GM21737 (cell line): Measurements from ENCODE around the gene IL1RL2.

Source experiments
- ATAC-seq: cut with Tn5 transposase; IDR thresholded peaks from one replicate; pipeline ENCODE4 v1.9.1; 2021; ENCODE audit warnings: mild to moderate bottlenecking, moderate library complexity; ENCODE audit not compliant: unreplicated experiment

Gene IL1RL2

DNA sequence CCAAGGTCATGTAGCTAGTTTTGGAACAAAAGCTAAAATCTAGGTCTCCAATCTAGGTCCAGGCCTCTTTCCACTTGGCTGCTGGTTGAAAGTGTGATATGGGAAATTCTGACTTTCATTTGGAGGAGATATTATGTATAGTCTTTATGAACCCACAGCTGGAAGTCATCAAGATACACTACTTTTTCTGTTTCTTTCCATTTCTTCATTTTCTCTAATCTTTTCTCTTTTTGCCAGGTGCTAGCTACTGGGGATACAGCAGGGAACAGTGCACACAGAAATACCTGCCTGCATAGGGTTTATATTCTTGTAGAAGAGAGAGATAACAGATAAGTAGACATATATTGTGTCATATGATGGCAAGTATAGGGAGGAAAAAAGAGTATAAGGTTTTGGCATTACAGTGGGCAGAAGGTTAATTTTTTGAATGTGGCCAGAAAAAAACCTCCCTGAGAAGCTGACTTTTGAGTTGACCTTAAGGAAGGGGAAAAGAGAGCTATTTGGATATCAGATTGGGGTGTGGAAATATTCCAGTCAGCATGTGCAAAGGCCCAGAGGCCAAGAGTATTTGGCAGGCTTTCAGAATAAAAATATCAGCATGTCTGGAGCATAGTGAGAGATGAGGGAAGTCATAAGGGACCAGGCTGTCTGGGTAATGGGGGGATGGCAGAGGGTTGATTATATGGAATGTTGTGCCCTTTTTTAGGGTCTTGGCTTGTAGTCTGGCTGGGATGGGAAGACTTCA lies 28.6 kb upstream of the IL1RL2 start:
- no peak for ATAC-seq

DNA sequence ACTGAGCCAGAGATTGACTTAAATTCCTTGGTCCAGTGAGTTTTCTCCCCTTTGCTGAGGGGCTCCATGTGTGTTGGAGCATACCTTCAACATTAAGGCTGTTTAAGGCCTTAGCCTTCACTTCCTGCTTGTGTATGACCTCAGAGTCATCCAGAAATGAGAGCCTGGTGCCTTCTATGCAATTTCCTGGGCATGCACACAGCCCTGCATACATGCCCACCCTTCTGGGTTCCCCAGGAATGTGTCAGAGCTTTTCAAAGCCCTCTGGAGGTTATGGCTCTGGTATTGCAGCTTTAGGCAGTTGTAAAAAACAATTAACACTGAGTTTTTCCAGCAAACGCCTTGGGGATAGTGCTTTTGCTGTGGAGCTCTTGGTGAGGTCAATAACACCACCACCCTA lies 27.5 kb upstream of the IL1RL2 start:
- no peak for ATAC-seq

DNA sequence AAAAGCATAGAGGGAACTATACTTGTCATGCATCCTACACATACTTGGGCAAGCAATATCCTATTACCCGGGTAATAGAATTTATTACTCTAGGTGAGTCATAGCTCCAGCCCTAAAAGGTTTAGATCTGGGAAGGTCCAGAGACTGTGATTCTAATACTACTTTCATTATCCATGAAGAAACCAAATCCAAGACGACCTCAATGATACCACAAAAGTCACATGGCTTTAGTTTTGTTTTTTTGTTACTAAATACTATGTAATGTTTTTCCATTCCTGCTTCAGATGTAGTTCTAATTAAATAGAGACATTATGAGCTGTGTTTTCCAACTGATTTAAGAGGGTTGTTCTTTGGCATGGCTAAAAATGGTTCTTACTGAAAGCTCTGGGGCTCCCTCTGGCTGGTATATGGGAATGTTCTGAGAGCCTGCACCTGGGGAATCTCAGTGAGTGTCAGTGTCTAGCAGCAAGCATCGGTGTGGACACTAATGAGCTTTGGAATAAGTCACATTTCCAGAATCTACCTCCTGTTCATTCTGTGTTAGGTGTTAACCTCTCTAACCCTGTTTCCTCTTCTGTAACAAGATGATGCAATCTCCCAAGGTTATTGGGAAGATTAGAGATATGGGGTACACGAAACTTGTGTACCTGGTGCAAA lies 20.5 kb upstream of the IL1RL2 start:
- no peak for ATAC-seq

GRCh38 chr2:102168026-102168771 lies 18.6 kb upstream of the IL1RL2 start:
- no peak for ATAC-seq

- ATAC-seq: no peak
Observed at GRCh38 chr2:102171946-102172345, 14.9 kb upstream of the IL1RL2 start.

DNA sequence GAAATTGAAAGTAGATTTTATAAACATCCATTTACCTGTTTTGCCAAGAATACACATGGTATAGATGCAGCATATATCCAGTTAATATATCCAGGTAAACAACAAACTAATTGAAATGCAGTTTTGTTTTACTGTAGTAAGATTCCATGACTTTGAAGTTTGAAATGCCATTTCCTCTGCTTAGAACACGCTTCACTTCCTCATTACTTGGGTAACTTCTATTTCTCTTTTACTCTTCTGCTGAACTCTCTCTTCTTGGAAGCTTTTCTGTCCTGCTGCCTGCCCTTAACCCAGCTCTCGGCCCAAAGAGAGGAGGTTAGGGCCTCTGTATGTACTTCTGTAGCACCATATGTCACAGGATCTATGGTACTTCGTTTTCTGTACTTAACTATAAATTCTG lies 14.1 kb upstream of the IL1RL2 start:
- no peak for ATAC-seq

DNA sequence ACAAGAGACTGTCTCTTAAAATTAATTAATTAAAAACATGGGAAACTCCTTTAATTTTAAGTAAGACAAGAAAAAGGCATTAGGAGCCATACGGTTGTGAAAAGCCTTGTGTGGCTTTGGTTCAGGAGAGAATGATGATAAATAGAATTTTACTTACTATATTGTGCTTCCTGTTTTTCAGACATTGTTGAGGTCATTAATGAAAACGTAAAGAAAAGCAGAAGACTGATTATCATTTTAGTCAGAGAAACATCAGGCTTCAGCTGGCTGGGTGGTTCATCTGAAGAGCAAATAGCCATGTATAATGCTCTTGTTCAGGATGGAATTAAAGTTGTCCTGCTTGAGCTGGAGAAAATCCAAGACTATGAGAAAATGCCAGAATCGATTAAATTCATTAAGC lies 10.7 kb upstream of the IL1RL2 start:
- no peak for ATAC-seq

- no peak for ATAC-seq
Observed at GRCh38 chr2:102177814-102178478, 8.9 kb upstream of the IL1RL2 start.

DNA sequence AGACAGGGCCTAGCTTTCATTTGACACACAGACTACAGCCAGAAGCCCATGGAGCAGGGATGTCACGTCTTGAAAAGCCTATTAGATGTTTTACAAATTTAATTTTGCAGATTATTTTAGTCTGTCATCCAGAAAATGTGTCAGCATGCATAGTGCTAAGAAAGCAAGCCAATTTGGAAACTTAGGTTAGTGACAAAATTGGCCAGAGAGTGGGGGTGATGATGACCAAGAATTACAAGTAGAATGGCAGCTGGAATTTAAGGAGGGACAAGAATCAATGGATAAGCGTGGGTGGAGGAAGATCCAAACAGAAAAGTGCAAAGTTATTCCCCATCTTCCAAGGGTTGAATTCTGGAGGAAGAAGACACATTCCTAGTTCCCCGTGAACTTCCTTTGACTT lies 7.8 kb upstream of the IL1RL2 start:
- ATAC-seq: no peak

GRCh38 chr2:102179788-102180686 lies 6.8 kb upstream of the IL1RL2 start:
- no peak for ATAC-seq

- ATAC-seq: no peak
Observed at GRCh38 chr2:102180687-102180999, 6.2 kb upstream of the IL1RL2 start.

DNA sequence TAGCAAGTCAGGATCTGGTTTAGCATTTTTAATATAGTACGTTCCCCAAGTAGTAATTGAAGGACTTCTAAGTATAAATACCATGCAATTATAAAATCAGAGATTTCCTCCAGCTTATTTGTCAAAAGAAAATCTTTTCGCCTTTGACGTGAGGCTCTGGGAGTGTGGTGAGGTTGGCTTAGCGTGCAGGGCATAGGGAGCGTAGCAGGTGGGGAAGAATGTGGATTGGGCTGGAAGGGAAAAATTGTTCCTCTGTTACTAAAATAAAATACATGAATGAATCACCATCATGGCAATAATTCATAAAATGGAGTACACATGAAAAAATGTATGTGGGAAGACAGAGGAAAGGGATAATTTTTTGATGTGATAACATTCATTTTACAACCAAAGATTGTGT lies 5.4 kb upstream of the IL1RL2 start:
- no peak for ATAC-seq

GRCh38 chr2:102181919-102182635 lies 4.7 kb upstream of the IL1RL2 start:
- no peak for ATAC-seq

GRCh38 chr2:102184018-102184417 lies 2.8 kb upstream of the IL1RL2 start:
- no peak for ATAC-seq

DNA sequence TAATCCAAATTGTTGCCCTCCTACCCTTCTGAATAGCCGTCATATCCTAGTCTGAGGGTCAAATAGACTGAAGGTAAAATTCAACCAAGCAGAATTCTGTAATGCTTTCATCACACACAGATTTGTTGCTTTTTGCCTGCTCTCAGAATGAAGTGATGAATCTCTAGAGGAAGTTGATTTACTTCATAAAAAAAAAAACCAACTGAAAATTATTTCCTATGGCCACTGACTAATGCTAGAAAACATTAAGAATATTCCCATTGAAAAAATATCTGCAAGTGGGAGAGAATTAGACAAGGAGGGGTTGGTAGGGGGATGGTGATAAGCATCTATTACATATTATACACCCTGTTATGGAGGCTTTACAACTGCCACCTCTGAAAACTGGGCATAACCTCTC lies 2.3 kb upstream of the IL1RL2 start:
- no peak for ATAC-seq

GRCh38 chr2:102185347-102185746 lies 1.5 kb upstream of the IL1RL2 start:
- ATAC-seq: no peak

GRCh38 chr2:102187496-102188150 lies 800 bp downstream of the IL1RL2 start:
- no peak for ATAC-seq

DNA sequence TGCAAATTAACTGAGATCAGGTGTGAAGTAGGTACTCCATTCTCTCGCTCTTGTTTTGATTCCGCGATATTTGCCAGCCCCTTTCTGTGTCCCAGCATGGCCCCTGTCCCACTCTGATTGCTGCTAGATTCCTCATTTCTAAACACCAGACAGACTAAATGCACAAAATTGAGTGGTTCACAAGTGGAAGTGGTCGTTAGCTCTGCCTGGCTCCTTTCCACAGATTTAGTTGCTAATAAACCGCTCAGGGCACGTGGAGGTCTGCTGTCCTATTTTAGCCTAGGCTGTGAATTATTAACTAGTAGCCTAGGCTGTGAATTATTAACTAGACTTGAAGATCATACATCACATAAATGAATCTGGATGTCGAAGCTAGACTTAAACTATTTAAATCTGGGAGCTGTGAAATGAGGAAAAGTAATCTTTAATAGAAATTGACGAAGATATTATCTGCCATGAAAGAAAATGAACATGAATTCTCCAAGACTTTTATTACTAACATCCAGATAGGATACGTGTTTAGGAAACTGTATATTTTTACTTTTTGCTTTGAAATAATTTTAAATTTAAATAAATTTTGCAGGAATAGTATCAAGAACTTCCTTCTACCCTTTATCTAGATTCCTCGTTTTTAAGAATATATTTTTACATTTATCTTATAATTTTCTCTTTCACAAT lies 3.7 kb downstream of the IL1RL2 start:
- no peak for ATAC-seq

DNA sequence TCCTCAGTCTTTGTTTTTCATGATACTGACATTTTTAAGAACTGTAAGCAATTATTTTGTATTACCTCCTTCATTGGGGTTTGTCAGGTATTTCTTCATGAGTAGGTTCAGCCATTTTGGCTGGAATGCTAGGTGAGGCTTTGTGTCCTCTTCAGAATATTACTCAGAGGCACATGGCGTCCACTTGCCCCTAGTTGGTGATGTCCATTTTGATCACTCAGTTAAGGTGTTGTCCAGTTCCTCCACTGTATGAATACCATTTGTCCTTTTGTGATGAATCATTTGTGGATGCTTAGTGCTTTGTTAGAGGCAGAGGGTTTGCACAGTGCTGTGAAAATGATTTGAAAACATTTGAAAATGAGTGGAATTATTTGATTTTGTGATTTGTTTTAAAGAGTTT lies 4.7 kb downstream of the IL1RL2 start:
- ATAC-seq: no peak
